T1000 (cell line): Measurements from ENCODE around the gene CAV1.
"Not testable (repeated sequence)": the region's sequence is repeated elsewhere in the genome, so short reads cannot be mapped to it uniquely, and the experiment has no call there.

Experiments used
- DNase-seq: peaks from one replicate; lab custom pipeline; 2025; ENCODE audit warnings: mixed read lengths; lab: John Stamatoyannopoulos, UW

CAV1 gene

DNA sequence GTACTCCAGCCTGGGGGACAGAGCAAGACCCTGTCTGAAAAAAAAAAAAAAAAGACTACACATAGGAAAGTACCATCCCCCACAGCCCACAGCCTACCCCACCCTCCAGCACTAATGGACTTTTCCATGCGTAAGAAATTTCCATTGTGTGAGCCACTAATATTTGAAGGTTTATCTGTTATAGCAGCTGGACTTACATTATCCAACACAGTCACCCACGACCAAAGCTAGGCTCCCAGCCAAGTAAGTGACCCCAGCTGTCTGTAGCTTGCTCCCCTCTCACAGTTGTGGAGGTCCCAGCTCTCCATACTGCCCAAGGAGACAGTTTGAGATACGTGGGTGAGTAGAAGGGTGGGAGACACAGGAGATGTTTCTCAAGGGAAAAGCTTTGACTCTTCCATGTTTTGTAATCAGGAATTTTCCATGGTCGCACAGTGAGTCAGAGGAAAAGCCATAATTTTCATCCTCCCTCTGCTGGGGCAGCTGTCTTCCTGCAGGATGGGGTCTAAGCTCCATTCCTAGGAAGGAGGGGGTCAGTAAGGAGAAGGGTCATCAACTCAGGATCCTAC is 57.4 kb downstream of the CAV1 start:
- no peak for DNase-seq

- peak; percentile 54 for DNase-seq
These were observed 58.1 kb downstream of the CAV1 start for GRCh38 chr7:116582806-116583444.

DNA sequence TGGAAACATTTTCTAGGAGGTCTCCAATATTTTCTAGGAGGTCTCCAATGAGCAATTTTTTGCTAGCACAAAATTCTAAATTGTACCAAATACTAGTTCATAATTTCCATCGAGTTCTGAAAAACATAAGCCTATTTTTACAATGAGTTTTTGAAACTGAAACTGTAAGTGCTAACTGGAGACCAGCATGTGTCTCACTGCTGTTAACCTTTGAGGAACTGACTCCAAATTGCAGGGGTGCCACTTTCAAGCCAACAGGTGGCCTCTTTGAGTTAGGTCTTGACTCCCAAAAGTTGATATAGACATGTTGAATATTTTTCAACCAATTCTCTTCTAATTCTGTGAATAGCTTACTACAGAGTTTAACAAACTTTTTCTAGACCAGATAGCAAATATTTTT is 58.8 kb downstream of the CAV1 start:
- DNase-seq: no peak

- DNase-seq: no peak
These were observed 59.9 kb downstream of the CAV1 start for GRCh38 chr7:116584721-116585120.

DNA sequence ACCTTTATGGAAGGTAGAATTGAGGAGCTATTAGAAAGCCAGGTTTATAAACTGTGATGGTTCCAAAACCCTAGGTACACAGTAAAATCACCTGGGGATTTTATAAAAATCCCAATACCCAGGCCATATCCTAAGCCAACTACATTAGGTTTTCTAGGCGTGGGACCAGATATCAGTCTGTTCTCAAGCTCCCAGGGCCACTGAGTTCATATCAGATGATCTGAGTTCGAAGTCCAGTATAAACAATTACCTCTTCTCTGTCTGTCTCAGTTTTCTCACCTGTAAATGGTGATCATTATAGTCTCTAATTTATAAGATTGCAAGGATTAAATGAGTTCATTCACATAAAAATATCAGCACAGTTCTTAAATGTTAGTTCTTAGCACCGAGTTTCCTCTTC is 60.6 kb downstream of the CAV1 start:
- no peak for DNase-seq

- DNase-seq: no peak
These were observed 61.1 kb downstream of the CAV1 start for GRCh38 chr7:116585967-116586366.

DNA sequence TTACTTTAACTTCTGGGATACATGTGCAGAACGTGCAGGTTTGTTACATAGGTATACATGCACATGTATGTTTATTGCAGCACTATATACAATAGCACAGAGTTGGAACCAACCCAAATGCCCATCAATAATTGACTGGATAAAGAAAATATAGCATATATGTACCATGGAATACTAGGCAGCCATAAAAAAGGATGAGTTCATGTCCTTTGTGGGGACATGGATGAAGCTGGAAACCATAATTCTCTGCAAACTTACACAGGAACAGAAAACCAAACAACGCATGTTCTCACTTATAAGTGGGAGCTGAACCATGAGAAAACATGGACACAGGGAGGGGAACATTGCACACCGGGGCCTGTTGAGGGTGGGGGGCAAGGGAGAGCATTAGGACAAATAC is 62.4 kb downstream of the CAV1 start:
- DNase-seq: not testable (repeated sequence)

DNA sequence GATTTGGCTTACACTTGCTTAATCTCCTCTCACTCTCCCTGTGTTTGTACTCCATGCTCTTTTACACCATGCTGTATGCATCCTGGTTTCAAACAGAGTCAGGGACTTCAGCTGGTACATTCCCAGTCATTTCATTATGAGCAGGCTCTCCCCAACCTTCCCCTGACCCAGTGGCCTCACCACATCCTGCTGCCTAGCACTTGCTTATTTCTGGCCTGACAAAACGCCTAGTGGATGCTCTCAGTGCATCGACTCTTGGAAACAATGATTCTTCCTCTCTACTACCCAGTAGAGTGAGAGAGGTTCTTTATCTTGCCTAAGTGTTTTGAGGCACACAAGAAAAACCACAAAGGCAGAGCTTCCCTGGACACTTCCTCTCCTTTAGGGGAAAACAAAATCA is 63.4 kb downstream of the CAV1 start:
- no peak for DNase-seq

- DNase-seq: no peak
These were observed 64.1 kb downstream of the CAV1 start for GRCh38 chr7:116588641-116589594.

GRCh38 chr7:116591202-116592040 is 66.6 kb downstream of the CAV1 start:
- no peak for DNase-seq

DNA sequence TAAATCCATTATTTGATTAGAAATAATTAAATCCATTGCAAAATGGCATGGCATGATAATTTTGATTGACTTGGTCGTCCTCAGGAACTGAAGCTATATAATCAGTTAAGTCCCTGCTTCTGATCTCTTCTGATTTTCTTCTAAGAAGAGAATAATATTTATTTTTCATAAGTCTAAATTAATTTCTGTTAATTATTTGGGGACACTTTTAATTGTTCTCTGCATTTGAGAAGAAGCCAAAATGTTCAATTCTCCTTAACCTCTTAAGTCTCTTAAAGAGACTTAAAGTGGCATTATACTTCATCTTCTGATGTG is 67.2 kb downstream of the CAV1 start:
- no peak for DNase-seq

GRCh38 chr7:116592445-116592844 is 67.6 kb downstream of the CAV1 start:
- no peak for DNase-seq

GRCh38 chr7:116593359-116594075 is 68.7 kb downstream of the CAV1 start:
- no peak for DNase-seq

GRCh38 chr7:116595063-116595462 is 70.2 kb downstream of the CAV1 start:
- no peak for DNase-seq

GRCh38 chr7:116597384-116597783 is 72.5 kb downstream of the CAV1 start:
- DNase-seq: no peak

- DNase-seq: no peak
These were observed 73.4 kb downstream of the CAV1 start for GRCh38 chr7:116598278-116598677.

DNA sequence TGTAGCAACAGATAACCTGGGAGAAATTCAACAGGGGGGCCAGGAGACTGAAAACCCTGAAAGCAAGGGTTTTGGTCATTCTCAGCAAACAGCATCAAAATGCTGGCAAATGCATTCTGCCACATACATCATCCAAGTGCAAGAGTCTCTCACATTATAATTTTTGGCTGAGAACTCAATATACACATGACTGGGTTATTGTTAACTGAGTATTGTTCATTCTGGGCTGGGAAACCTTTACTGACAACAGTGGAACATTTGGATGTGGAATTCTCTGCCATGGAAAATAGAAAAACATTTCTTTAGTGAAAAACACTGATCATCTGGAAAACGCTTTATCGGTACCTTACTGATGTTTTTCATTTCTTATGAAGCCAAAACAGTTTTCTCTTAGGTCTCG is 74.0 kb downstream of the CAV1 start:
- no peak for DNase-seq

GRCh38 chr7:116601426-116601825 is 76.6 kb downstream of the CAV1 start:
- no peak for DNase-seq

DNA sequence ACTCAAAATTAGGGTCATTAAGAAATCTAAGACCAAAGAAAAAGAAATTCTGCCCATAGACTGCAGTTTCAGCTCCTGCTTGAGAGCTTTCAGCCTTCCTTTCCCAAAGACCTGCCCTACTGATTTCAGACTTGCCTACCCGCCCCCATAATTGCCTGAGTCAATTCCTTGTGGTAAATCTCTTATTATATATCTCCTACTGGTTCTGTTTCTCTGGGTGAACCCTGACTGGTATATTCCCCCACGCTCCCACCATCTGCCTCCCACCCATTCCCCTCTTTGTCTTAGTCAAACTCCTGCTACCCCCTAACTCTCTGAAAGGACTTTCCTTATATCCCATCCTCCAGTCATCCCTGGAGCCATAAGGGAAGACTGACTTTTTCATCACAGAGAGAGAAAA is 82.5 kb downstream of the CAV1 start:
- DNase-seq: no peak

DNA sequence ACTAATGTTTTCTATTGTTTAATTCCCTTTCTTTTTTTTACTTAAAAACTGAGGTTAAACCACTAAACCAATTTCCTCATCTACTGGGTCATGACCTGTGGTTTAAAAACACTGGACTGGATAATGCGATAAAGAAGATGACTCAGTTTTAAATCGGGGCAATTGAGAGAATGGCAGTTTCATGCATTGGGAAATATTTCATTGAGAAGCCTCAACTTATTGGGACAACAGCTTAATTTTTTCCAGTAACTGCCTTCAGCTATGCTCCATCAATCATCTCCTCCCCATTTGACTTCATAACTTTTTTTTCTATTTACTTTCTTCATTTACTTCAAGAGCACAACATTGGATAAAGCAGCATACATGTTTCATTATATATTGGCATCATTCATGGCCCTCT is 85.4 kb downstream of the CAV1 start:
- no peak for DNase-seq

- DNase-seq: no peak
These were observed 85.9 kb downstream of the CAV1 start for GRCh38 chr7:116610721-116611120.
